Stimulated activated memory B cell treated with anti-CD40 and anti-IgM and Interleukin-4, amounts not matched to agents 10 μg/mL and 1 μg/mL and 100 μg/mL, for 72 hours (primary cell): ENCODE data around the gene LRSAM1.

Experiments used
- ATAC-seq: fragments of 150-1000 bp; cut with Tn5 transposase; 2 replicates; pipeline ENCODE4 v1.10.0; 2021
- H3K27ac Mint-ChIP-seq: one replicate; pipeline ENCODE4 v1.8.0; 2022; ENCODE audit warnings: mild to moderate bottlenecking, mixed read lengths
- H3K27me3 Mint-ChIP-seq: one replicate; pipeline ENCODE4 v1.8.0; 2022; ENCODE audit warnings: mixed read lengths
- H3K36me3 Mint-ChIP-seq: one replicate; pipeline ENCODE4 v1.8.0; 2022; ENCODE audit warnings: mixed read lengths
- H3K4me1 Mint-ChIP-seq: one replicate; pipeline ENCODE4 v1.8.0; 2022; ENCODE audit warnings: mixed read lengths
- H3K4me3 Mint-ChIP-seq: one replicate; pipeline ENCODE4 v1.8.0; 2022; ENCODE audit warnings: mild to moderate bottlenecking, moderate library complexity, mixed read lengths
- H3K9me3 Mint-ChIP-seq: one replicate; pipeline ENCODE4 v1.8.0; 2022; ENCODE audit warnings: mixed read lengths

Gene LRSAM1

GRCh38 chr9:127445851-127446712 is 5.2 kb upstream of the LRSAM1 start:
- peaks cover 10% of the 10 kb centered on the region for H3K9me3 Mint-ChIP-seq
- H3K27me3 Mint-ChIP-seq, result no peaks in the 10 kb centered on the region
- ATAC-seq, result no peak
- H3K4me3 Mint-ChIP-seq, result no peak overlapping the region
- no peak overlapping the region for H3K27ac Mint-ChIP-seq
- peaks cover 97% of the 10 kb centered on the region for H3K36me3 Mint-ChIP-seq
- peaks cover 26% of the 10 kb centered on the region for H3K4me1 Mint-ChIP-seq

- no peaks in the 10 kb centered on the region for H3K27me3 Mint-ChIP-seq
- ATAC-seq, result no peak
- peaks cover 10% of the 10 kb centered on the region for H3K9me3 Mint-ChIP-seq
- peak overlapping the region; percentile 16 for H3K27ac Mint-ChIP-seq
- H3K36me3 Mint-ChIP-seq, result peaks cover 90% of the 10 kb centered on the region
- H3K4me3 Mint-ChIP-seq, result no peak overlapping the region
- H3K4me1 Mint-ChIP-seq, result peaks cover 28% of the 10 kb centered on the region
Measured at GRCh38 chr9:127446713-127447415, 4.4 kb upstream of the LRSAM1 start.

GRCh38 chr9:127447416-127448111 is 3.7 kb upstream of the LRSAM1 start:
- H3K27me3 Mint-ChIP-seq, result no peaks in the 10 kb centered on the region
- peaks cover 83% of the 10 kb centered on the region for H3K36me3 Mint-ChIP-seq
- no peak for ATAC-seq
- H3K4me3 Mint-ChIP-seq, result no peak overlapping the region
- peaks cover 35% of the 10 kb centered on the region for H3K4me1 Mint-ChIP-seq
- peaks cover 10% of the 10 kb centered on the region for H3K9me3 Mint-ChIP-seq
- peak overlapping the region; percentile 16 for H3K27ac Mint-ChIP-seq

- no peak for ATAC-seq
- Mint-ChIP-seq H3K9me3 (peaks cover 10% of the 10 kb centered on the region), H3K36me3 (peaks cover 76% of the 10 kb centered on the region), H3K27ac (peak overlapping the region; percentile 89), H3K27me3 (no peaks in the 10 kb centered on the region), H3K4me3 (peak overlapping the region; percentile 84), H3K4me1 (peaks cover 37% of the 10 kb centered on the region)
Measured at GRCh38 chr9:127448112-127448805, 3.1 kb upstream of the LRSAM1 start.

GRCh38 chr9:127449332-127449966 is 1.9 kb upstream of the LRSAM1 start:
- H3K27ac Mint-ChIP-seq, result peak overlapping the region; percentile 89
- peaks cover 6% of the 10 kb centered on the region for H3K9me3 Mint-ChIP-seq
- peaks cover 72% of the 10 kb centered on the region for H3K36me3 Mint-ChIP-seq
- H3K4me3 Mint-ChIP-seq, result peak overlapping the region; percentile 84
- no peaks in the 10 kb centered on the region for H3K27me3 Mint-ChIP-seq
- peaks cover 45% of the 10 kb centered on the region for H3K4me1 Mint-ChIP-seq
- no peak for ATAC-seq

- peaks cover 68% of the 10 kb centered on the region for H3K36me3 Mint-ChIP-seq
Measured at GRCh38 chr9:127450243-127450760, 1.0 kb upstream of the LRSAM1 start.

GRCh38 chr9:127451608-127451857 is 223 bp downstream of the LRSAM1 start:
- Mint-ChIP-seq H3K27ac (peak overlapping the region; percentile 89), H3K4me1 (peaks cover 61% of the 10 kb centered on the region), H3K4me3 (peak overlapping the region; percentile 84), H3K36me3 (peaks cover 63% of the 10 kb centered on the region), H3K27me3 (no peaks in the 10 kb centered on the region), H3K9me3 (no peaks in the 10 kb centered on the region)
- ATAC-seq, result no peak

More at GRCh38 chr9:127450243-127450760, 1.0 kb upstream of the LRSAM1 start:
- Mint-ChIP-seq H3K4me3 (peak overlapping the region; percentile 84), H3K9me3 (no peaks in the 10 kb centered on the region), H3K27ac (peak overlapping the region; percentile 89), H3K27me3 (no peaks in the 10 kb centered on the region), H3K4me1 (peaks cover 54% of the 10 kb centered on the region)
- ATAC-seq, result no peak

GRCh38 chr9:127451858-127452656 is 747 bp downstream of the LRSAM1 start:
- peak overlapping the region; percentile 89 for H3K27ac Mint-ChIP-seq
- peak overlapping the region; percentile 84 for H3K4me3 Mint-ChIP-seq
- ATAC-seq, result peak; percentile 44
- H3K27me3 Mint-ChIP-seq, result no peaks in the 10 kb centered on the region
- peaks cover 61% of the 10 kb centered on the region for H3K4me1 Mint-ChIP-seq
- peaks cover 60% of the 10 kb centered on the region for H3K36me3 Mint-ChIP-seq
- no peaks in the 10 kb centered on the region for H3K9me3 Mint-ChIP-seq

GRCh38 chr9:127452691-127453090 is 1.4 kb downstream of the LRSAM1 start:
- Mint-ChIP-seq H3K4me1 (peaks cover 61% of the 10 kb centered on the region), H3K9me3 (no peaks in the 10 kb centered on the region), H3K27me3 (no peaks in the 10 kb centered on the region)

GRCh38 chr9:127455324-127455992 is 4.1 kb downstream of the LRSAM1 start:
- Mint-ChIP-seq H3K27ac (peak overlapping the region; percentile 83), H3K27me3 (no peaks in the 10 kb centered on the region), H3K4me1 (peaks cover 40% of the 10 kb centered on the region), H3K9me3 (no peaks in the 10 kb centered on the region), H3K4me3 (peak overlapping the region; percentile 47), H3K36me3 (peaks cover 45% of the 10 kb centered on the region)
- ATAC-seq, result peak; percentile 31

More at GRCh38 chr9:127452691-127453090, 1.4 kb downstream of the LRSAM1 start:
- Mint-ChIP-seq H3K4me3 (peak overlapping the region; percentile 84), H3K36me3 (peaks cover 60% of the 10 kb centered on the region), H3K27ac (peak overlapping the region; percentile 89)
- ATAC-seq, result no peak

GRCh38 chr9:127457191-127457878 is 6.0 kb downstream of the LRSAM1 start:
- peaks cover 58% of the 10 kb centered on the region for H3K36me3 Mint-ChIP-seq
- H3K4me3 Mint-ChIP-seq, result no peak overlapping the region
- H3K27me3 Mint-ChIP-seq, result no peaks in the 10 kb centered on the region
- peaks cover 28% of the 10 kb centered on the region for H3K4me1 Mint-ChIP-seq
- no peak for ATAC-seq
- no peaks in the 10 kb centered on the region for H3K9me3 Mint-ChIP-seq
- no peak overlapping the region for H3K27ac Mint-ChIP-seq

- Mint-ChIP-seq H3K27me3 (no peaks in the 10 kb centered on the region), H3K27ac (no peak overlapping the region), H3K9me3 (no peaks in the 10 kb centered on the region), H3K4me3 (no peak overlapping the region), H3K4me1 (peaks cover 19% of the 10 kb centered on the region), H3K36me3 (peaks cover 69% of the 10 kb centered on the region)
- no peak for ATAC-seq
Measured at GRCh38 chr9:127458921-127459320, 7.6 kb downstream of the LRSAM1 start.

GRCh38 chr9:127463382-127463781 is 12.1 kb downstream of the LRSAM1 start:
- ATAC-seq, result no peak

More at GRCh38 chr9:127463382-127463781, 12.1 kb downstream of the LRSAM1 start:
- H3K36me3 Mint-ChIP-seq, result peaks cover 69% of the 10 kb centered on the region
- H3K4me3 Mint-ChIP-seq, result no peak overlapping the region
- H3K4me1 Mint-ChIP-seq, result no peaks in the 10 kb centered on the region
- no peaks in the 10 kb centered on the region for H3K27me3 Mint-ChIP-seq
- no peak overlapping the region for H3K27ac Mint-ChIP-seq
- no peaks in the 10 kb centered on the region for H3K9me3 Mint-ChIP-seq
